ENCODE measurements around the gene GPR152. TPM values are rescaled to one million over a fixed set of nuclear protein-coding genes. Genes with fewer than 3 reads are reported as not detected.

Gene GPR152
- total and polyA plus RNA-seq, 2 of the 8 experiments (the other 6 are each of a cell fraction or from before 2014, with no cell fraction given) = not detected

DNA sequence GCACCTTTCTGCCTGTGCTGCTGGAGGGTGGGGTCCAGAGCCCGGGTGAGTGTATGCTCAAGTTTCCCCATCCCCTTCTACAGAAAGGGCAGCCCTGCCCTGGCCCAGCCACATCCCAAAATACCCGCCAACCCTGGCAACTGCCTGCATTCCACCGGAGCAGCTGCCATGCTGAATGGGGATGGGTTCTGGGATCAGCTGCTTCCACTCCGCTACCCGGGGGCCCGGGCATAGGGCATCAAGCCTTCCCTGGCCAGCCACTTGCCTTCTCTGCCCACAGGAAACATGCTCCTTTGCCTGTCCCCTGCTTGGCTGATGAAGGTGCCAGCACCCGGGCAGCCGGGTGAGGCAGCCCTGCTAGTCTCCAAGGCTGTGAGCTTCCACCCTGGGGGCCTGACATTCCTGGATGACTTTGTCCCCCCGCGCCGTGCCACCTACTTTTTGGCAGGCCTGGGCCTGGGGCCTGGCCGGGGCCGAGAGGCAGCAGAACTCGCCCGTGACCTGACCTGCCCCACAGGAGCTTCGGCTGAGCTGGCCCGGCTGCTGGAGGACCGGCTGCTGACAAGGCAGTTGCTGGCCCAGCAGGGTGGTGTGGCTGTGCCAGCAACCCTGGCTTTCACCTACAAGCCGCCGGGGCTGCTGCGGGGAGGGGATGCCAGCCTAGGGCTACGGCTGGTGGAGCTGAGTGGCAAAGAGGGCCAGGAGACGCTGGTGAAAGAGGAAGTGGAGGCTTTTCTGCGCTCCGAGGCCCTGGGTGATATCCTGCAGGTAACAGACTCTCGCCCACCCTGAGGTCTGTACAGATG is 33.9 kb downstream of the GPR152 start (continued):
- TF ChIP-seq, protein P1, sequence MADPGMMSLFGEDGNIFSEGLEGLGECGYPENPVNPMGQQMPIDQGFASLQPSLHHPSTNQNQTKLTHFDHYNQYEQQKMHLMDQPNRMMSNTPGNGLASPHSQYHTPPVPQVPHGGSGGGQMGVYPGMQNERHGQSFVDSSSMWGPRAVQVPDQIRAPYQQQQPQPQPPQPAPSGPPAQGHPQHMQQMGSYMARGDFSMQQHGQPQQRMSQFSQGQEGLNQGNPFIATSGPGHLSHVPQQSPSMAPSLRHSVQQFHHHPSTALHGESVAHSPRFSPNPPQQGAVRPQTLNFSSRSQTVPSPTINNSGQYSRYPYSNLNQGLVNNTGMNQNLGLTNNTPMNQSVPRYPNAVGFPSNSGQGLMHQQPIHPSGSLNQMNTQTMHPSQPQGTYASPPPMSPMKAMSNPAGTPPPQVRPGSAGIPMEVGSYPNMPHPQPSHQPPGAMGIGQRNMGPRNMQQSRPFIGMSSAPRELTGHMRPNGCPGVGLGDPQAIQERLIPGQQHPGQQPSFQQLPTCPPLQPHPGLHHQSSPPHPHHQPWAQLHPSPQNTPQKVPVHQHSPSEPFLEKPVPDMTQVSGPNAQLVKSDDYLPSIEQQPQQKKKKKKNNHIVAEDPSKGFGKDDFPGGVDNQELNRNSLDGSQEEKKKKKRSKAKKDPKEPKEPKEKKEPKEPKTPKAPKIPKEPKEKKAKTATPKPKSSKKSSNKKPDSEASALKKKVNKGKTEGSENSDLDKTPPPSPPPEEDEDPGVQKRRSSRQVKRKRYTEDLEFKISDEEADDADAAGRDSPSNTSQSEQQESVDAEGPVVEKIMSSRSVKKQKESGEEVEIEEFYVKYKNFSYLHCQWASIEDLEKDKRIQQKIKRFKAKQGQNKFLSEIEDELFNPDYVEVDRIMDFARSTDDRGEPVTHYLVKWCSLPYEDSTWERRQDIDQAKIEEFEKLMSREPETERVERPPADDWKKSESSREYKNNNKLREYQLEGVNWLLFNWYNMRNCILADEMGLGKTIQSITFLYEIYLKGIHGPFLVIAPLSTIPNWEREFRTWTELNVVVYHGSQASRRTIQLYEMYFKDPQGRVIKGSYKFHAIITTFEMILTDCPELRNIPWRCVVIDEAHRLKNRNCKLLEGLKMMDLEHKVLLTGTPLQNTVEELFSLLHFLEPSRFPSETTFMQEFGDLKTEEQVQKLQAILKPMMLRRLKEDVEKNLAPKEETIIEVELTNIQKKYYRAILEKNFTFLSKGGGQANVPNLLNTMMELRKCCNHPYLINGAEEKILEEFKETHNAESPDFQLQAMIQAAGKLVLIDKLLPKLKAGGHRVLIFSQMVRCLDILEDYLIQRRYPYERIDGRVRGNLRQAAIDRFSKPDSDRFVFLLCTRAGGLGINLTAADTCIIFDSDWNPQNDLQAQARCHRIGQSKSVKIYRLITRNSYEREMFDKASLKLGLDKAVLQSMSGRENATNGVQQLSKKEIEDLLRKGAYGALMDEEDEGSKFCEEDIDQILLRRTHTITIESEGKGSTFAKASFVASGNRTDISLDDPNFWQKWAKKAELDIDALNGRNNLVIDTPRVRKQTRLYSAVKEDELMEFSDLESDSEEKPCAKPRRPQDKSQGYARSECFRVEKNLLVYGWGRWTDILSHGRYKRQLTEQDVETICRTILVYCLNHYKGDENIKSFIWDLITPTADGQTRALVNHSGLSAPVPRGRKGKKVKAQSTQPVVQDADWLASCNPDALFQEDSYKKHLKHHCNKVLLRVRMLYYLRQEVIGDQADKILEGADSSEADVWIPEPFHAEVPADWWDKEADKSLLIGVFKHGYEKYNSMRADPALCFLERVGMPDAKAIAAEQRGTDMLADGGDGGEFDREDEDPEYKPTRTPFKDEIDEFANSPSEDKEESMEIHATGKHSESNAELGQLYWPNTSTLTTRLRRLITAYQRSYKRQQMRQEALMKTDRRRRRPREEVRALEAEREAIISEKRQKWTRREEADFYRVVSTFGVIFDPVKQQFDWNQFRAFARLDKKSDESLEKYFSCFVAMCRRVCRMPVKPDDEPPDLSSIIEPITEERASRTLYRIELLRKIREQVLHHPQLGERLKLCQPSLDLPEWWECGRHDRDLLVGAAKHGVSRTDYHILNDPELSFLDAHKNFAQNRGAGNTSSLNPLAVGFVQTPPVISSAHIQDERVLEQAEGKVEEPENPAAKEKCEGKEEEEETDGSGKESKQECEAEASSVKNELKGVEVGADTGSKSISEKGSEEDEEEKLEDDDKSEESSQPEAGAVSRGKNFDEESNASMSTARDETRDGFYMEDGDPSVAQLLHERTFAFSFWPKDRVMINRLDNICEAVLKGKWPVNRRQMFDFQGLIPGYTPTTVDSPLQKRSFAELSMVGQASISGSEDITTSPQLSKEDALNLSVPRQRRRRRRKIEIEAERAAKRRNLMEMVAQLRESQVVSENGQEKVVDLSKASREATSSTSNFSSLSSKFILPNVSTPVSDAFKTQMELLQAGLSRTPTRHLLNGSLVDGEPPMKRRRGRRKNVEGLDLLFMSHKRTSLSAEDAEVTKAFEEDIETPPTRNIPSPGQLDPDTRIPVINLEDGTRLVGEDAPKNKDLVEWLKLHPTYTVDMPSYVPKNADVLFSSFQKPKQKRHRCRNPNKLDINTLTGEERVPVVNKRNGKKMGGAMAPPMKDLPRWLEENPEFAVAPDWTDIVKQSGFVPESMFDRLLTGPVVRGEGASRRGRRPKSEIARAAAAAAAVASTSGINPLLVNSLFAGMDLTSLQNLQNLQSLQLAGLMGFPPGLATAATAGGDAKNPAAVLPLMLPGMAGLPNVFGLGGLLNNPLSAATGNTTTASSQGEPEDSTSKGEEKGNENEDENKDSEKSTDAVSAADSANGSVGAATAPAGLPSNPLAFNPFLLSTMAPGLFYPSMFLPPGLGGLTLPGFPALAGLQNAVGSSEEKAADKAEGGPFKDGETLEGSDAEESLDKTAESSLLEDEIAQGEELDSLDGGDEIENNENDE (IDR thresholded peaks at IDR 0.05; ENCODE audit: insufficient replicate concordance, low read length) = no peak
- no peak for TF ChIP-seq POU5F1 (IDR thresholded peaks at IDR 0.05; ENCODE audit: low read depth, low read length)
- TF ChIP-seq SP4 (IDR thresholded peaks at IDR 0.05; ENCODE audit: low read length) = no peak
- TF ChIP-seq NANOG (IDR thresholded peaks at IDR 0.05; ENCODE audit: insufficient read depth, low read depth, low read length, poor library complexity, severe bottlenecking) = no peak
- no peak for TF ChIP-seq CTBP2 (IDR thresholded peaks at IDR 0.05; ENCODE audit: borderline replicate concordance, insufficient read depth, insufficient read length, low read length)
- no peak for TF ChIP-seq TAF1 (IDR thresholded peaks at IDR 0.05; ENCODE audit: low read depth, low read length)
- TF ChIP-seq YY1 (IDR thresholded peaks at IDR 0.05; ENCODE audit: low read depth, low read length) = no peak
- no peak for TF ChIP-seq FOSL1 (IDR thresholded peaks at IDR 0.05; ENCODE audit: insufficient read depth, low read depth, low read length)
- no peak for TF ChIP-seq MAX (IDR thresholded peaks at IDR 0.05)
- no peak for TF ChIP-seq SIN3A (conservative IDR thresholded peaks at IDR 0.05 in 1 of 2, IDR thresholded peaks at IDR 0.05 in 1 of 2; ENCODE audit: low read depth in 1 of 2, low read length in 2 of 2)

Data from H1 (cell line).